Fibroblast of villous mesenchyme (primary cell): ENCODE data around the gene DCLRE1C. TPM values are rescaled to one million over a fixed set of nuclear protein-coding genes. Genes with fewer than 3 reads are reported as not detected.
A peak's percentile ranks its signal among the peaks of the same experiment; 100 is the strongest.

Source experiments
- DNase-seq: peaks from one replicate; pipeline ENCODE4 v3.0.0-alpha.2; 2010; ENCODE audit warnings: low read depth
- H3K4me3 ChIP-seq: 2 replicates; pipeline ENCODE4 v1.5.1; 2011; ENCODE audit warnings: low read depth, mild to moderate bottlenecking, low read length
- CTCF ChIP-seq: IDR thresholded peaks from 2 replicates; pipeline ENCODE4 v1.5.1; 2012; ENCODE audit warnings: low read depth, mild to moderate bottlenecking, low read length; ENCODE audit not compliant: insufficient read depth
- total RNA-seq: library from RNA; depleted of rRNA; stranded (reverse); fragments of >200 nt; gene quantifications from 2 replicates; pipeline ENCODE4 v1.2.3, GENCODE V29; 2012

Gene DCLRE1C
- total RNA-seq, 1 donor: 9.5 TPM

DNA sequence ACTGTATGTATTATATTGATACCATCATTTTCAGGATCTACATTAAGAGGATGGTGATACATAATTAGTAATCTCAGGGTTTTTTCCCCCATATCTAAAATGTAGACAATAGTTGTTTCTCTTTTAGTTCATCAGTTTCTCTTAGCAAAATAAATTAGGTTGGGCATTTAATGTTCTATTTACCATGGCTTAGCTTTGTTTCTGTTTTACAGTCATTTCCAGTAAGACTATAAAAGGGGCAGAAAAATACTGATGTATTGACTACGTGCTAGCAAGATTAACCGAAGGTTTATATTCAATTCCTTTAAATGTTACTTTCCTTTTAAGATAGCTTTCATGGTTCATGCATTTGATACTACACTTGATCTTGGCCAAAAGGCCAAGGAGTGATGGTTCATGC is 49.0 kb downstream of the DCLRE1C start:
- no peak for TF ChIP-seq CTCF
- no peak overlapping the region for H3K4me3 ChIP-seq
- DNase-seq: no peak

DNA sequence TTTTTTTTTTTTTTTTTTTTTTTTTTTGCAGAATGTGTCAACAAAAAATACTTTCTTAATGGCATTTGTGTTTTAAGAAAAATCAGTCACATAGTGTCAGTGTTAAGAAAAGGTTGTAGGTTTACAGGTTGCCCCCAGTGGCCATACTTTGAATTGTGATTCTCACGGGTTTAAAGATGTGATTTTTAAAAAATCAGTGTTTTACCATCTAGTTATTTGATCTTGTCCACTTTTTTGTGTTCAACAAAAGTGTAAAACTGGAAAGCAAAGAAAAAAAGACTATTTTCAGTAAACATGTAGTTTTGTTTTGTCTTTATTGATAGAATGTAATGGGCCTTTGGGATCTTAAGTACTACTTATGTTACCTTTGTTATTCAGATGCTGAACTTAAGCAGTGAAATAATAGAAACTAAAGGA is 49.6 kb downstream of the DCLRE1C start:
- TF ChIP-seq CTCF: peak; percentile 62
- DNase-seq: peak; percentile 34
- no peak overlapping the region for H3K4me3 ChIP-seq

- DNase-seq: no peak
- TF ChIP-seq CTCF: no peak
- H3K4me3 ChIP-seq: no peak overlapping the region
Observed at GRCh38 chr10:14891151-14891550, 62.7 kb downstream of the DCLRE1C start.

DNA sequence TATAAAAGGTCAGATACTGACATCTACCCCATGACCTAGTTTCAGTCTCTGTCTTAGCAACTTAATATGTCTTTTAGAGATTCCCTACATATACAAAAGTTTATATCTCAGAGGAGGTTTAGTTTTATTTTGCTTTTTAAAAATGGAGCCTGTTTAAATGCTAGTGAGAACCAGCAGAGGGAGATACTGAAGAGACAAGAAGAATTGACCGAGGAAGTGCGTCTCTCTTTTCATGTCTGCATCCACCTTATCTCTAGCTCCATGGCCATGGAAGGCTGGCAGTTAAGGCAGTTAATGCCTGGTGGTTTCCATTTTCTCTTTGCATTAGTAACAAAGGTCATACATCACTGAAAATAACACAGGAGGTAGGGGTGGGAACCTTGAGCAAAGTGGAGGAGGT is 64.6 kb downstream of the DCLRE1C start:
- TF ChIP-seq CTCF: peak; percentile 44
- DNase-seq: peak; percentile 21
- no peak overlapping the region for H3K4me3 ChIP-seq

- TF ChIP-seq CTCF: no peak
- no peak for DNase-seq
- no peak overlapping the region for H3K4me3 ChIP-seq
Observed at GRCh38 chr10:14884082-14884481, 69.8 kb downstream of the DCLRE1C start.

- peak overlapping the region; percentile 89 for H3K4me3 ChIP-seq
- TF ChIP-seq CTCF: no peak
- peak; percentile 7 for DNase-seq
Observed at GRCh38 chr10:14880229-14880628, 73.7 kb downstream of the DCLRE1C start.

DNA sequence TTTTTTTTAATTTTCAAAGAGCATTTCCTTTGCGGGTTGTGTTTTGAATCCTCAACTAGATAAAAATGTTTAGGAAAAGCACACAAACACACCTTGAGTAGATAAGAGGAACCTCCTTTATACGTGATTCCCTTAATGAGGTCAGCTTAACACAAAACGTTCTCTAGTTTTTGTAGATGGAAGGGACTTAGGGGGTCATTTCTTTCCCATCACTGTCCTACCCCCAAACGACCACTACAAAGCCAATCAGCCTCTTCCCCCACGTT is 74.0 kb downstream of the DCLRE1C start:
- TF ChIP-seq CTCF: no peak
- DNase-seq: no peak
- H3K4me3 ChIP-seq: peak overlapping the region; percentile 89
